CD4-positive, alpha-beta memory T cell (primary cell): ENCODE results near the gene LCE3A. TPM values are rescaled to one million over a fixed set of nuclear protein-coding genes. Genes with fewer than 3 reads are reported as not detected.

Experiments used
- CTCF ChIA-PET: fragments of 350-600 bp; sonication (Branson Sonifier 250); formaldehyde crosslinking; loops from one replicate; lab custom pipeline; 2021; ENCODE audit warnings: inconsistent platforms; ENCODE audit not compliant: partially characterized antibody; lab: Charles Lee
- POLR2A ChIA-PET: fragments of 350-600 bp; sonication (Branson Sonifier 250); formaldehyde crosslinking; loops from one replicate; lab custom pipeline; 2021; ENCODE audit not compliant: partially characterized antibody; lab: Charles Lee
- DNase-seq, 5 donors: peaks; one replicate each; pipeline versions ENCODE4 v3.0.0 to v3.0.0-alpha.2; 2020 to 2022; ENCODE audit warnings: mixed read lengths in 1 of 5
- H3K27ac ChIP-seq: one replicate; pipeline ENCODE4 v1.7.0; 2013; ENCODE audit warnings: low read depth, low read length
- H3K27me3 ChIP-seq: 2 replicates; pipeline ENCODE4 v1.7.0; 2013; ENCODE audit warnings: mild to moderate bottlenecking, low read length, moderate library complexity; ENCODE audit not compliant: insufficient read depth
- H3K36me3 ChIP-seq: 2 replicates; pipeline ENCODE4 v1.7.0; 2013; ENCODE audit warnings: mild to moderate bottlenecking, low read length, moderate library complexity; ENCODE audit not compliant: insufficient read depth
- H3K4me1 ChIP-seq: 2 replicates; pipeline ENCODE4 v1.7.0; 2013; ENCODE audit warnings: mild to moderate bottlenecking, low read length, moderate library complexity; ENCODE audit not compliant: insufficient read depth
- H3K4me3 ChIP-seq, 2 donors: one replicate each; pipeline ENCODE4 v1.7.0; 2013; ENCODE audit warnings: low read length in 2 of 2, mild to moderate bottlenecking in 1 of 2
- H3K9me3 ChIP-seq, 2 donors: one replicate each; pipeline ENCODE4 v1.7.0; 2013; ENCODE audit warnings: low read length in 2 of 2, control low read depth in 1 of 2; ENCODE audit not compliant: control insufficient read depth in 1 of 2
- H3K27ac Mint-ChIP-seq, 7 donors: one replicate each; pipeline ENCODE4 v1.8.0; 2020 to 2021; ENCODE audit warnings: mixed read lengths in 7 of 7, mild to moderate bottlenecking in 6 of 7, inconsistent platforms in 3 of 7, moderate library complexity in 3 of 7
- H3K27me3 Mint-ChIP-seq, 2 donors: one replicate each; pipeline ENCODE4 v1.8.0; 2020 to 2021; ENCODE audit warnings: mixed read lengths in 2 of 2
- H3K36me3 Mint-ChIP-seq, 2 donors: one replicate each; pipeline ENCODE4 v1.8.0; 2020 to 2021; ENCODE audit warnings: mixed read lengths in 2 of 2, inconsistent platforms in 1 of 2, mild to moderate bottlenecking in 1 of 2
- H3K4me1 Mint-ChIP-seq, 4 donors: one replicate each; pipeline ENCODE4 v1.8.0; 2020 to 2021; ENCODE audit warnings: mixed read lengths in 4 of 4, mild to moderate bottlenecking in 1 of 4
- H3K4me3 Mint-ChIP-seq, 8 donors: one replicate each; pipeline ENCODE4 v1.8.0; 2020 to 2021; ENCODE audit warnings: mixed read lengths in 8 of 8, mild to moderate bottlenecking in 7 of 8, moderate library complexity in 6 of 8, inconsistent platforms in 3 of 8
- H3K9me3 Mint-ChIP-seq, 8 donors: one replicate each; pipeline ENCODE4 v1.8.0; 2020 to 2021; ENCODE audit warnings: mixed read lengths in 8 of 8, mild to moderate bottlenecking in 5 of 8, inconsistent platforms in 3 of 8, moderate library complexity in 1 of 8
- intact Hi-C: fragments of 100-400 bp; cut with micrococcal nuclease; formaldehyde crosslinking; loops from one replicate; pipeline ENCODE4 v1.15.1; 2023
- polyA plus RNA-seq, 2 donors: library from polyadenylated mRNA; unstranded; fragments of 300-500 nt; fragmentation: Illumina TruSeq; gene quantifications; one replicate each; pipeline ENCODE4 v1.2.3, GENCODE V29; 2021
- total RNA-seq, 2 experiments: library from RNA; stranded (reverse); gene quantifications; one replicate each; pipeline ENCODE4 v1.2.3, GENCODE V29; 2021

The LCE3A gene
- total and polyA plus RNA-seq, 4 experiments from 2014 or later, result not detected

DNA sequence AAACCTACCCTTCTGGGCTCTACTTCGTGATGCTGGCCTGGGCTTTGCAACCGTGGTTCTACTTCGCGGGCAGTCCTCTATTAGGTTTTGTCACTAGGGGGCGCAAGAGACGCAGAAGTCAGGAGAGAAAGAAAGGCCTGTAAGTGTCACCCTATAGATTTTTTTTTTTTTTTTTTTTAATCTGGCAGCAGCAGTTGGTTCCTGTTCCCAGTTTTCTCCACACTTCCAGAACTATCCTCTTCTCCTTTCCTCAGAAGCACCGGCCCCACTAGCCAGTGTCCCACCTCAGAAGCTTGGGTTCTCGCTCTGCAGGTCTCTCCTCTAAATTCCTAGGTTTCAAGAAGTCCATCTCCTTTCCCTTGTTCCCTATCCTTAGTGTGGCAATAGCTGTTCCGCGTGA, 31.2 kb upstream of the LCE3A start:
- POLR2A ChIA-PET, result no interaction called here
- CTCF ChIA-PET, result interaction anchor here (0.7 to 2.6 kb wide), 12 partner anchors 8 to 45 kb away, joined by 3 to 11 read pairs (median 6); partner anchors contain the start of gene LCE2D
- H3K4me1 Mint-ChIP-seq, result peaks cover 2 to 4% (median 3%) of the 10 kb centered on the region in 4 donors
- peaks cover 8 to 17% of the 10 kb centered on the region in 2 donors for H3K27me3 Mint-ChIP-seq
- peak overlapping the region in 1 of 8 donors; percentile 17 for H3K4me3 Mint-ChIP-seq
- H3K36me3 Mint-ChIP-seq, result no peaks in the 10 kb centered on the region
- no peaks in the 10 kb centered on the region for H3K36me3 ChIP-seq
- no peak overlapping the region for H3K4me3 ChIP-seq
- no peaks in the 10 kb centered on the region for H3K27me3 ChIP-seq
- DNase-seq, result peak; percentile 10 to 38 (median 24)
- peak overlapping the region in 1 of 7 donors; percentile 53 for H3K27ac Mint-ChIP-seq
- peaks cover 0 to 2% (median 0%) of the 10 kb centered on the region in 8 donors for H3K9me3 Mint-ChIP-seq
- intact Hi-C loops, result no loop called here
- no peaks in the 10 kb centered on the region for H3K4me1 ChIP-seq
- no peak overlapping the region for H3K27ac ChIP-seq
- H3K9me3 ChIP-seq, result no peaks in the 10 kb centered on the region

DNA sequence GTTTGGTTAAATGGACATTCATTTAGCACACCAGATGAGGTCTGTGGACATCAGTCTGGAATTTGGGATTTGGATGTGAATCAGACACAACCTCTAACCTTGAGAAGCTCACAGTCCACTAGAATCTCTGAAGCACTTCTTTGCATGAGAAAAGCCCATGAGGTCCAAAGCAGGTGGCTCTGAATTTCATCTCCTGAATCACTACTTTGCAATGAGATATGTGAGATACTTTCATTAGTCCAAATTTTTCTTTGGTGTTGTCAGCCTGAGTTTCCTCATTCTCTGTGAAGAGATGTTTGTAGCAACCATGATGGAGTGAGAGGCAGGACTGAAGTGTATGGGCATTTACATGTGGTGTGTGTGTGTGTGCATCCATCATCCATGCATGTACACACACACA, 23.8 kb upstream of the LCE3A start:
- ChIA-PET POLR2A (no interaction called here), CTCF (no interaction called here)
- intact Hi-C loops, result no loop called here
- no peak overlapping the region for H3K4me3 Mint-ChIP-seq
- Histone ChIP-seq H3K27ac (no peak overlapping the region), H3K4me3 (no peak overlapping the region), H3K36me3 (no peaks in the 10 kb centered on the region), H3K4me1 (no peaks in the 10 kb centered on the region), H3K27me3 (peaks cover 9% of the 10 kb centered on the region), H3K9me3 (no peaks in the 10 kb centered on the region)
- H3K36me3 Mint-ChIP-seq, result no peaks in the 10 kb centered on the region
- no peak overlapping the region for H3K27ac Mint-ChIP-seq
- H3K4me1 Mint-ChIP-seq, result no peaks in the 10 kb centered on the region
- no peak for DNase-seq
- H3K9me3 Mint-ChIP-seq, result no peaks in the 10 kb centered on the region
- H3K27me3 Mint-ChIP-seq, result peaks cover 15 to 16% of the 10 kb centered on the region in 2 donors

GRCh38 chr1:152645146-152645545, 22.2 kb upstream of the LCE3A start:
- Mint-ChIP-seq H3K4me3 (no peak overlapping the region), H3K9me3 (no peaks in the 10 kb centered on the region), H3K27me3 (peaks cover 12 to 15% of the 10 kb centered on the region in 2 donors), H3K36me3 (no peaks in the 10 kb centered on the region), H3K4me1 (no peaks in the 10 kb centered on the region), H3K27ac (no peak overlapping the region)
- POLR2A ChIA-PET, result no interaction called here
- DNase-seq, result no peak
- no peak overlapping the region for H3K27ac ChIP-seq
- H3K36me3 ChIP-seq, result no peaks in the 10 kb centered on the region
- H3K27me3 ChIP-seq, result peaks cover 9% of the 10 kb centered on the region
- CTCF ChIA-PET, result interaction anchor here (1.5 kb wide), 1 partner anchor 9 kb away, joined by 6 read pairs; no protein-coding TSS in a partner anchor
- no peaks in the 10 kb centered on the region for H3K9me3 ChIP-seq
- H3K4me3 ChIP-seq, result no peak overlapping the region
- intact Hi-C loops, result no loop called here
- H3K4me1 ChIP-seq, result no peaks in the 10 kb centered on the region

- no peaks in the 10 kb centered on the region for H3K4me1 Mint-ChIP-seq
- H3K4me3 Mint-ChIP-seq, result no peak overlapping the region
- intact Hi-C loops, result no loop called here
- peaks cover 12 to 13% of the 10 kb centered on the region in 2 donors for H3K27me3 Mint-ChIP-seq
- ChIA-PET POLR2A (no interaction called here), CTCF (interaction anchor here (1.7 to 2.0 kb wide), 2 partner anchors 9 to 10 kb away, joined by 7 to 8 read pairs; no protein-coding TSS in a partner anchor)
- peaks cover 9% of the 10 kb centered on the region for H3K27me3 ChIP-seq
- peaks cover 0 to 3% (median under 1%) of the 10 kb centered on the region in 8 donors for H3K9me3 Mint-ChIP-seq
- no peak overlapping the region for H3K4me3 ChIP-seq
- no peaks in the 10 kb centered on the region for H3K9me3 ChIP-seq
- H3K27ac Mint-ChIP-seq, result no peak overlapping the region
- no peaks in the 10 kb centered on the region for H3K4me1 ChIP-seq
- no peak for DNase-seq
- no peaks in the 10 kb centered on the region for H3K36me3 ChIP-seq
- no peak overlapping the region for H3K27ac ChIP-seq
- H3K36me3 Mint-ChIP-seq, result no peaks in the 10 kb centered on the region
Measured at GRCh38 chr1:152643945-152644344, 21.0 kb upstream of the LCE3A start.

GRCh38 chr1:152640351-152640750, 17.4 kb upstream of the LCE3A start:
- H3K27me3 Mint-ChIP-seq, result peaks cover 4% of the 10 kb centered on the region in 2 donors
- no peak overlapping the region for H3K27ac Mint-ChIP-seq
- DNase-seq, result no peak
- H3K4me1 ChIP-seq, result no peaks in the 10 kb centered on the region
- H3K36me3 Mint-ChIP-seq, result no peaks in the 10 kb centered on the region
- no peak overlapping the region for H3K4me3 ChIP-seq
- no peak overlapping the region for H3K4me3 Mint-ChIP-seq
- H3K27ac ChIP-seq, result no peak overlapping the region
- CTCF ChIA-PET, result interaction anchor here (1.0 to 1.3 kb wide), 2 partner anchors 12 to 14 kb away, joined by 3 to 7 read pairs; no protein-coding TSS in a partner anchor
- H3K27me3 ChIP-seq, result peaks cover 5% of the 10 kb centered on the region
- H3K4me1 Mint-ChIP-seq, result no peaks in the 10 kb centered on the region
- intact Hi-C loops, result no loop called here
- no peaks in the 10 kb centered on the region for H3K9me3 ChIP-seq
- H3K9me3 Mint-ChIP-seq, result peaks cover 0 to 6% (median under 1%) of the 10 kb centered on the region in 8 donors
- POLR2A ChIA-PET, result no interaction called here
- H3K36me3 ChIP-seq, result no peaks in the 10 kb centered on the region

DNA sequence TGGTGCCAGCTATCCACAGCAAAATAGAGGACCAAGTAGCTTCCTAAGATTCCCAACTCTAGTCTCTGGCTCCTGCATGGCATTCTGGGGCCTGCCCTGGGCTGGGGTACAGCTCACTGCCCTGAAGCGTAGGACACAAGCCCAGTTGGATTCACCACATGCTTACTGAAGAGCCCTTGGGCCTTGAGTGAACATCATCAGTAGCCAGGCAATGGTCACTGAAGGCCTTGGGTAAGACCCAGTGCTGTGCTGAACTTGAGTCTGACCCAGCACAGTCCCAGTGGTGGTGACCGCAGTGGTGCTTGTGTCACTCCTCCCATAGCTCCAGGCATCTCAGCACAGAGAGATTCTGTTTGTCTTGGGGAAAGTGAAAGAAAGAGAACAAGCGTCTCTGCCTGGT, 7.7 kb upstream of the LCE3A start:
- peaks cover 0 to 8% (median 0%) of the 10 kb centered on the region in 8 donors for H3K9me3 Mint-ChIP-seq

DNA sequence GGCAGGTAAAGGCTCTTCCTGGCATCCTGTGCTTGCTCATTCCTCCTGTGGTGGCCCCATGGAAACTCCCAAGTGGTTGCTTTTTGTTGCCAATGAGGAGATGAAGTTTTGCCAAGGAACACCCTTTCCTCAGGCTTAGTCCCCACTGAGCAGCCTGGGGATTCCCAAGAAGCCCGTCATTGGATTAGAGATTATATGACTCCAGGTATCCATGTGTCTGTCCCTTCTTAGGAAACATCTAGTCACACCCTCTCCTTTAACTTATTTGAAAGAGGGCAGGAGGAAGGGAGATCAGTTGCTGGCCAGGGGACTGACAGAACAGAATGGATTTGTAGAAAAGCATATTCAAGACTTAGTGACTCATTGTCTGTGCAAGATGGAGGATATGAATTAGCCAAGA, 3.8 kb upstream of the LCE3A start:
- Mint-ChIP-seq H3K4me1 (peaks cover 0 to 4% (median 0%) of the 10 kb centered on the region in 4 donors), H3K27me3 (peaks cover 33 to 38% of the 10 kb centered on the region in 2 donors), H3K9me3 (peaks cover 0 to 5% (median 0%) of the 10 kb centered on the region in 8 donors), H3K36me3 (peaks cover 0 to 5% of the 10 kb centered on the region in 2 donors), H3K4me3 (no peak overlapping the region), H3K27ac (no peak overlapping the region)
- POLR2A ChIA-PET, result no interaction called here
- CTCF ChIA-PET, result no interaction called here
- H3K27ac ChIP-seq, result no peak overlapping the region
- DNase-seq, result no peak
- H3K4me3 ChIP-seq, result no peak overlapping the region
- no peaks in the 10 kb centered on the region for H3K36me3 ChIP-seq
- intact Hi-C loops, result no loop called here
- no peaks in the 10 kb centered on the region for H3K27me3 ChIP-seq
- H3K9me3 ChIP-seq, result no peaks in the 10 kb centered on the region
- H3K4me1 ChIP-seq, result no peaks in the 10 kb centered on the region

More for the DNA sequence above, 7.7 kb upstream of the LCE3A start:
- Histone ChIP-seq H3K27me3 (no peaks in the 10 kb centered on the region), H3K4me1 (no peaks in the 10 kb centered on the region), H3K27ac (no peak overlapping the region), H3K4me3 (no peak overlapping the region), H3K9me3 (no peaks in the 10 kb centered on the region), H3K36me3 (no peaks in the 10 kb centered on the region)
- no peak overlapping the region for H3K4me3 Mint-ChIP-seq
- peaks cover 0 to 5% of the 10 kb centered on the region in 2 donors for H3K36me3 Mint-ChIP-seq
- peaks cover 16 to 25% of the 10 kb centered on the region in 2 donors for H3K27me3 Mint-ChIP-seq
- POLR2A ChIA-PET, result no interaction called here
- intact Hi-C loops, result no loop called here
- H3K4me1 Mint-ChIP-seq, result no peaks in the 10 kb centered on the region
- CTCF ChIA-PET, result no interaction called here
- DNase-seq, result no peak
- H3K27ac Mint-ChIP-seq, result no peak overlapping the region
